ENCODE results near the gene SLC38A11. TPM values are rescaled to one million over a fixed set of nuclear protein-coding genes. Genes with fewer than 3 reads are reported as not detected.

SLC38A11 gene
- total RNA-seq, 4 donors from 2014 or later, result 0.20 to 2.8 (median 0.78) TPM; not detected in 1

GRCh38 chr2:164934401-164935117 is 20.8 kb downstream of the SLC38A11 start:
- no peaks in the 10 kb centered on the region for H3K27me3 ChIP-seq
- DNase-seq, result no peak
- intact Hi-C loops (cut with DNase I; ENCODE audit: low total_unique reads), result no loop called here

GRCh38 chr2:164933671-164934189 is 21.6 kb downstream of the SLC38A11 start:
- no peaks in the 10 kb centered on the region for H3K9me3 ChIP-seq
- DNase-seq (no peak), ATAC-seq (no peak)
- in situ Hi-C loops (cut with MboI; ENCODE audit: low sequenced_read_pairs in 4 of 4), result no loop called here
- no peak overlapping the region for H3K4me3 ChIP-seq
- H3K27ac ChIP-seq, result no peak overlapping the region
- H3K27me3 ChIP-seq, result no peaks in the 10 kb centered on the region
- H3K4me1 ChIP-seq, result no peaks in the 10 kb centered on the region
- no peak for TF ChIP-seq POLR2A (IDR thresholded peaks at IDR 0.05)
- TF ChIP-seq CTCF (IDR thresholded peaks at IDR 0.05 in 4 of 5, conservative IDR thresholded peaks at IDR 0.05 in 1 of 5), result no peak
- intact Hi-C loops (cut with DNase I; ENCODE audit: low total_unique reads), result no loop called here
- H3K36me3 ChIP-seq, result no peaks in the 10 kb centered on the region

More at GRCh38 chr2:164934401-164935117, 20.8 kb downstream of the SLC38A11 start:
- Histone ChIP-seq H3K36me3 (no peaks in the 10 kb centered on the region), H3K4me3 (no peak overlapping the region), H3K9me3 (no peaks in the 10 kb centered on the region), H3K4me1 (no peaks in the 10 kb centered on the region), H3K27ac (no peak overlapping the region)
- ATAC-seq, result no peak
- TF ChIP-seq POLR2A (IDR thresholded peaks at IDR 0.05), result no peak
- no peak for TF ChIP-seq CTCF (IDR thresholded peaks at IDR 0.05 in 4 of 5, conservative IDR thresholded peaks at IDR 0.05 in 1 of 5)
- in situ Hi-C loops (cut with MboI; ENCODE audit: low sequenced_read_pairs in 4 of 4), result no loop called here

GRCh38 chr2:164932377-164932776 is 22.9 kb downstream of the SLC38A11 start:
- no peak for ATAC-seq
- no peaks in the 10 kb centered on the region for H3K4me1 ChIP-seq
- no peaks in the 10 kb centered on the region for H3K9me3 ChIP-seq
- in situ Hi-C loops (cut with MboI; ENCODE audit: low sequenced_read_pairs in 4 of 4) (no loop called here), intact Hi-C loops (cut with DNase I; ENCODE audit: low total_unique reads) (no loop called here)
- H3K36me3 ChIP-seq, result no peaks in the 10 kb centered on the region
- no peak overlapping the region for H3K27ac ChIP-seq
- no peak overlapping the region for H3K4me3 ChIP-seq
- H3K27me3 ChIP-seq, result no peaks in the 10 kb centered on the region
- TF ChIP-seq POLR2A (IDR thresholded peaks at IDR 0.05), result no peak
- TF ChIP-seq CTCF (IDR thresholded peaks at IDR 0.05 in 4 of 5, conservative IDR thresholded peaks at IDR 0.05 in 1 of 5), result no peak
- DNase-seq, result no peak

GRCh38 chr2:164928101-164928673 is 27.1 kb downstream of the SLC38A11 start:
- Histone ChIP-seq H3K4me1 (no peaks in the 10 kb centered on the region), H3K27me3 (no peaks in the 10 kb centered on the region), H3K4me3 (no peak overlapping the region), H3K36me3 (no peaks in the 10 kb centered on the region), H3K9me3 (no peaks in the 10 kb centered on the region), H3K27ac (no peak overlapping the region)
- DNase-seq, result no peak
- intact Hi-C loops (cut with DNase I; ENCODE audit: low total_unique reads), result no loop called here
- ATAC-seq, result no peak
- TF ChIP-seq CTCF (IDR thresholded peaks at IDR 0.05 in 4 of 5, conservative IDR thresholded peaks at IDR 0.05 in 1 of 5) (no peak), POLR2A (IDR thresholded peaks at IDR 0.05) (no peak)
- in situ Hi-C loops (cut with MboI; ENCODE audit: low sequenced_read_pairs in 4 of 4), result no loop called here
